CD4-positive, CD25-positive, alpha-beta regulatory T cell (primary cell): ENCODE results near the gene ANKRD1. TPM values are rescaled to one million over a fixed set of nuclear protein-coding genes. Genes with fewer than 3 reads are reported as not detected.

ENCODE experiments used
- ATAC-seq, 2 donors: fragments of 150-1000 bp; cut with Tn5 transposase; one replicate each; pipeline ENCODE4 v1.10.0; 2021; ENCODE audit warnings: low read depth in 2 of 2, moderate number of reproducible peaks in 2 of 2, moderate library complexity in 1 of 2
- DNase-seq, 3 donors: peaks; one replicate each; pipeline versions ENCODE4 v3.0.0 to v3.0.0-alpha.2; 2012 to 2022; ENCODE audit warnings: mixed read lengths in 1 of 3
- H3K27ac ChIP-seq: one replicate; pipeline ENCODE4 v1.7.0; 2013; ENCODE audit warnings: mild to moderate bottlenecking, low read length; ENCODE audit not compliant: insufficient read depth, poor library complexity, severe bottlenecking
- H3K27me3 ChIP-seq: one replicate; pipeline ENCODE4 v1.7.0; 2013; ENCODE audit warnings: low read length; ENCODE audit not compliant: control insufficient read depth, insufficient read depth
- H3K36me3 ChIP-seq: one replicate; pipeline ENCODE4 v1.7.0; 2013; ENCODE audit warnings: mild to moderate bottlenecking, low read length, moderate library complexity; ENCODE audit not compliant: control insufficient read depth, insufficient read depth
- H3K4me1 ChIP-seq: 2 replicates; pipeline ENCODE4 v1.7.0; 2013; ENCODE audit warnings: mild to moderate bottlenecking, low read length; ENCODE audit not compliant: insufficient read depth, control insufficient read depth, poor library complexity, severe bottlenecking
- H3K4me3 ChIP-seq: one replicate; pipeline ENCODE4 v1.7.0; 2013; ENCODE audit warnings: low read depth, mild to moderate bottlenecking, low read length, moderate library complexity
- H3K9me3 ChIP-seq, 2 experiments: 1 replicate in 1 of 2; 2 replicates in 1 of 2; pipeline ENCODE4 v1.7.0; 2013; ENCODE audit warnings: low read length in 2 of 2, mild to moderate bottlenecking in 1 of 2, moderate library complexity in 1 of 2; ENCODE audit not compliant: control insufficient read depth in 2 of 2
- H3K27ac Mint-ChIP-seq, 3 donors: one replicate each; pipeline ENCODE4 v1.8.0; 2020 to 2022; ENCODE audit warnings: mild to moderate bottlenecking in 3 of 3, mixed read lengths in 3 of 3, moderate library complexity in 2 of 3
- H3K27me3 Mint-ChIP-seq: one replicate; pipeline ENCODE4 v1.8.0; 2022; ENCODE audit warnings: mild to moderate bottlenecking, mixed read lengths
- H3K36me3 Mint-ChIP-seq: one replicate; pipeline ENCODE4 v1.8.0; 2020; ENCODE audit warnings: mixed read lengths
- H3K4me1 Mint-ChIP-seq, 4 donors: one replicate each; pipeline ENCODE4 v1.8.0; 2020 to 2022; ENCODE audit warnings: mixed read lengths in 4 of 4, mild to moderate bottlenecking in 1 of 4
- H3K4me3 Mint-ChIP-seq, 4 donors: one replicate each; pipeline ENCODE4 v1.8.0; 2020 to 2022; ENCODE audit warnings: mild to moderate bottlenecking in 4 of 4, mixed read lengths in 4 of 4, moderate library complexity in 3 of 4
- H3K9me3 Mint-ChIP-seq, 7 donors: one replicate each; pipeline ENCODE4 v1.8.0; 2020 to 2022; ENCODE audit warnings: mixed read lengths in 7 of 7, mild to moderate bottlenecking in 3 of 7, moderate library complexity in 2 of 7
- polyA plus RNA-seq, 4 donors: library from polyadenylated mRNA; unstranded; fragments of 300-500 nt; fragmentation: Illumina TruSeq; gene quantifications; one replicate each; pipeline ENCODE4 v1.2.3, GENCODE V29; 2021
- total RNA-seq: library from RNA; stranded (reverse); gene quantifications from one replicate; pipeline ENCODE4 v1.2.3, GENCODE V29; 2022

Gene ANKRD1
- total and polyA plus RNA-seq, 5 donors from 2014 or later: not detected

DNA sequence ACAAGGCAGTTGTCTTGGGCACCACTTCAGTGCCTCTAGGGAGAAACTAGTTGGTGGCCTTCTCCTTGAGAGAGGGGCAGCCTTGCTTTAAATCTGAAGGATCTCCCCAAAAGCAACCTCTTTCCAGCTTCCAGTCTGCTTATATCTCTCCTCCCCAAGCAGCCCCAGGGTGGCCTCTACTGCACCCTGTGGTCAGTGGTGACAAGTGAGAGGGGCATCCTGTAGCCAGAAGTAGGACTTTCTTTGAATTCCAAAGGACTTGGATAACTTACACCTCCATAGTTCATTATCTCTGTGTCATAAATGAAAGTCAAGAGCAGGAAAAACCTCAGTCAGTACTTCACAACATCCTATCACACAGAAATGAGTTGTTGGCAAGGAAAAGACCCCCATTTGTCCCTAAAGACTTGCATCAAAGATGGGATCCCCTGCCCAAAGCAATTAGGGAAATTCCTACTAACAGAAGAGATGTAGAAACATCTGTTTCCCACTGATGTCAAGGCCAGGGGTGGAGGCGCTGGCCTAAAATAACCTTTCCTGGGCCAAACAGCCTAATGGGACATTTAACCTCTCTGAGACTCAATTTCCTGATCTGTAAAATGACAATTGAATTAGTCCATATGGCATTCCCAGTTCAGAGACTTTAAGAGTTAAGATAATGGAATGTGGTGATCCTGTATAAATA is 44.0 kb upstream of the ANKRD1 start:
- Histone ChIP-seq H3K27ac (no peak overlapping the region), H3K36me3 (no peaks in the 10 kb centered on the region), H3K27me3 (no peaks in the 10 kb centered on the region), H3K4me1 (no peaks in the 10 kb centered on the region), H3K9me3 (no peaks in the 10 kb centered on the region), H3K4me3 (no peak overlapping the region)
- Mint-ChIP-seq H3K9me3 (no peaks in the 10 kb centered on the region), H3K36me3 (no peaks in the 10 kb centered on the region), H3K27me3 (peaks cover 10% of the 10 kb centered on the region), H3K27ac (no peak overlapping the region), H3K4me1 (no peaks in the 10 kb centered on the region), H3K4me3 (no peak overlapping the region)
- no peak for ATAC-seq
- DNase-seq: no peak

- ATAC-seq (no peak), DNase-seq (no peak)
- no peaks in the 10 kb centered on the region for H3K9me3 Mint-ChIP-seq
- peaks cover 6% of the 10 kb centered on the region for H3K27me3 Mint-ChIP-seq
- Histone ChIP-seq H3K9me3 (no peaks in the 10 kb centered on the region), H3K27ac (no peak overlapping the region), H3K36me3 (no peaks in the 10 kb centered on the region), H3K27me3 (no peaks in the 10 kb centered on the region), H3K4me3 (no peak overlapping the region), H3K4me1 (no peaks in the 10 kb centered on the region)
- H3K27ac Mint-ChIP-seq: no peak overlapping the region
- no peaks in the 10 kb centered on the region for H3K4me1 Mint-ChIP-seq
- no peaks in the 10 kb centered on the region for H3K36me3 Mint-ChIP-seq
- H3K4me3 Mint-ChIP-seq: no peak overlapping the region
These were observed 42.4 kb upstream of the ANKRD1 start for GRCh38 chr10:90963331-90963730.

DNA sequence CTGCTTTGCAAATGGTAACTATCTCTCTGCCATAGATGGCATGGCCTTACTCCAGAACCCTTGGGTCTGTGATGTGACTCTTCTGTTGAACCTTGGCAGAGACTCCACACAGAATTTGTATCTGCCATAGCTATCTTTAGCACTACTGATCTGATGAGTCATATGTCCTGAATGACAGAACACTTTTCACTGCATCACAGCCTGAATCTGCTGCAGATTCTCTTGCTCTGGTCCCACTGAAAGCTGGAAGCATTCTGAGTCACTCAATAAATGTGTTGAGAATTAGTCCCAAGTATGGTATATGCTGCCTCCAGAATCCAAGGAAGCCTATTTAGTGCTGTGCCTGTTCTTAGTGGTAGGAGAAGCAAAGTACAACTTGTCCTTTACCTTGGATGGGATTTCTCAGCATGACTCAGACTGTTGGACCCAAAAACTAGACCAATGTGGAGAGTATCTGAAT is 39.5 kb upstream of the ANKRD1 start:
- peaks cover 0 to 2% (median 0%) of the 10 kb centered on the region in 7 donors for H3K9me3 Mint-ChIP-seq

DNA sequence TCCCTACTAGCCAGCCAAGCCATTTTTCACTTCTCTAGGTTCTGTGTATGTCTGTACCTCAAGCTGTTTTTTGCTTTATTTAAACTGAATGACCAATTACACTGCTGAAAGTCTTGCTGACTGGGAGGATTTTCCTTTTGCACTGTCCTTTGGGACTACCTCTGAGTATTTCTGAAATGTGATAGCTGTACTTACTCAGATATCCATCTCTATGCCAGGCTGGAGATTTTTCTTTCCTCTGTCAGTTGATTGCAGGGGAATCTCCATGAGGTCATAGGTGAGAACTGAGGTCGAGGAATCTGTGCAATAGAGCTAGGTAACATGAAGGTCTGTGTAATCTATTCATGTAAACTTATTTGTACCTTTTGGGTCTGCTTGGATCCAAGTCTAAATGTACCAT is 38.9 kb upstream of the ANKRD1 start:
- Histone ChIP-seq H3K36me3 (no peaks in the 10 kb centered on the region), H3K27ac (no peak overlapping the region)
- no peaks in the 10 kb centered on the region for H3K36me3 Mint-ChIP-seq

More for the DNA sequence above, 39.5 kb upstream of the ANKRD1 start:
- no peaks in the 10 kb centered on the region for H3K9me3 ChIP-seq
- Mint-ChIP-seq H3K4me3 (no peak overlapping the region), H3K27ac (no peak overlapping the region), H3K27me3 (peaks cover 10% of the 10 kb centered on the region), H3K4me1 (no peaks in the 10 kb centered on the region), H3K36me3 (no peaks in the 10 kb centered on the region)
- no peak for DNase-seq
- no peaks in the 10 kb centered on the region for H3K4me1 ChIP-seq
- no peak overlapping the region for H3K27ac ChIP-seq
- H3K27me3 ChIP-seq: no peaks in the 10 kb centered on the region
- no peak overlapping the region for H3K4me3 ChIP-seq
- H3K36me3 ChIP-seq: no peaks in the 10 kb centered on the region
- no peak for ATAC-seq

DNA sequence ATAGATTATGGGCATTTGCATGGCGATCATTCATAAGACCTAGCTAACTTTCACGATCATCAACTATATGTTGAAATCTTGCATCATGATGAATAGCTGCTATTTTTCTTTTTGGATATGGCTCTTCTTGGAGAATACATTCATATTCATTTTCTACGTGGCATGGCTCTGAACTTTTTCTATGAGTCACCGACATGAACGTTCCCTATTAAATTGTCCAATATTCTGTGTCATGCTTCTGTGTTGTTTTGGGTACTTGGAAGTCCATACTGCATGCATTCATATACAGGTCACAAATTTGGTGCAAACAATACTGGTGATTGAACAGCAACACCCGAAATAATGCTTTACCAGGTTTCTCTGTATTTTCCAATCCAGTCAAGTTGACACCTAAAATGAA is 37.9 kb upstream of the ANKRD1 start:
- no peak overlapping the region for H3K4me3 Mint-ChIP-seq
- no peaks in the 10 kb centered on the region for H3K36me3 Mint-ChIP-seq
- no peak for ATAC-seq
- H3K9me3 Mint-ChIP-seq: peaks cover 0 to 2% (median 0%) of the 10 kb centered on the region in 7 donors
- Histone ChIP-seq H3K4me3 (no peak overlapping the region), H3K27ac (no peak overlapping the region), H3K27me3 (no peaks in the 10 kb centered on the region), H3K36me3 (no peaks in the 10 kb centered on the region), H3K9me3 (no peaks in the 10 kb centered on the region), H3K4me1 (no peaks in the 10 kb centered on the region)
- peaks cover 10% of the 10 kb centered on the region for H3K27me3 Mint-ChIP-seq
- no peak for DNase-seq
- no peak overlapping the region for H3K27ac Mint-ChIP-seq
- no peaks in the 10 kb centered on the region for H3K4me1 Mint-ChIP-seq

More for the DNA sequence above, 38.9 kb upstream of the ANKRD1 start:
- no peak overlapping the region for H3K4me3 ChIP-seq
- H3K27me3 ChIP-seq: no peaks in the 10 kb centered on the region
- Mint-ChIP-seq H3K27ac (peak overlapping the region in 1 of 3 donors; percentile 70), H3K27me3 (peaks cover 10% of the 10 kb centered on the region), H3K4me3 (no peak overlapping the region), H3K4me1 (no peaks in the 10 kb centered on the region), H3K9me3 (peaks cover 0 to 2% (median 0%) of the 10 kb centered on the region in 7 donors)
- no peak for DNase-seq
- no peaks in the 10 kb centered on the region for H3K9me3 ChIP-seq
- no peaks in the 10 kb centered on the region for H3K4me1 ChIP-seq
- ATAC-seq: no peak

DNA sequence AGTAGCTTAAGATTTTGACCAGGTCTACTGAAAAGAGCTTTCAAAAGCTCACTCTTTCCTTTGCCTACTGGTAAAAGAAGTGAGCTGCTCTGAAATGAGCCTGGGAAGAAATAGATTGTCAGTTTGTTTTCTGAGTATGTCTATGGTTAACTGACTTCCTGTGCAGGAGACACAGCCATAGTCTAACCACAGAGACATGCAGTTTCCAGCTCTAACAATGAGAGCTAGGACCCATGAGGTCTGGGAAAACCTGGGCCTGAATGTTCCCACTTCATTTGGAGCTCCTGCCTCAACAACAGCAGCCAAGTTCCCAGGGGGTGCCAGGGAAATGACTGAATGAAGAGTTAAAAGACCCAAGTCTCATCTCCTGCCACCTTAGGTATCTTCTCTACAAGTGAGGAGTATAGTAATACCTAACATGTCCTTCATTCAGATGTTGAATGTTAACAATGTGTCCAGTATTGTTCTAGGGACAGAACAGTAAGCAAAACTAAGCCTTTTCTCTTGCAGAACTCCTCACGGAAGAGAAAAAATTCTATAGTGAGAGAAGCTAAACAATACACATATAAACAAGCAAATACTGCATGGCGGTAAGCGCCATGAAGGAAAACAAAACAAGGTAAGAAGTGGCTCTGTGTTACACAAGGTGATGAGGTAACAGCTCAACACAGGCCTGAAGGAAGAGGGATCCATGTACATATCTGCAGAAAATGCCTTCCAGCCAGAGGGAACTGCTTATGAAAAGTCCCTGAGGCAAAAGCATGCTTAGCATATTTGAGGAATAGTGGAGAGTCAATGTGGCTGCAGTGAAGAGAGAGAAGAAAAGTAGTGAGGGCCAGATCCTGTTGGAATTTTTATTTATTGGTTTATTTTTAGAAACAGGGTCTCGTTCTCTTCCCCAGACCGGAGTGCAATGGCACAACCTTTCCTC is 26.4 kb upstream of the ANKRD1 start:
- Mint-ChIP-seq H3K9me3 (peaks cover 0 to 2% (median 0%) of the 10 kb centered on the region in 7 donors), H3K4me1 (peaks cover 0 to 8% (median 4%) of the 10 kb centered on the region in 4 donors), H3K36me3 (no peaks in the 10 kb centered on the region), H3K4me3 (no peak overlapping the region), H3K27me3 (peaks cover 4% of the 10 kb centered on the region), H3K27ac (peak overlapping the region in 1 of 3 donors; percentile 8)
- DNase-seq: peak in 1 of 3 donors; percentile 48
- no peaks in the 10 kb centered on the region for H3K36me3 ChIP-seq
- H3K4me1 ChIP-seq: no peaks in the 10 kb centered on the region
- H3K4me3 ChIP-seq: no peak overlapping the region
- no peaks in the 10 kb centered on the region for H3K9me3 ChIP-seq
- H3K27me3 ChIP-seq: no peaks in the 10 kb centered on the region
- peak; percentile 45 to 50 for ATAC-seq
- no peak overlapping the region for H3K27ac ChIP-seq

DNA sequence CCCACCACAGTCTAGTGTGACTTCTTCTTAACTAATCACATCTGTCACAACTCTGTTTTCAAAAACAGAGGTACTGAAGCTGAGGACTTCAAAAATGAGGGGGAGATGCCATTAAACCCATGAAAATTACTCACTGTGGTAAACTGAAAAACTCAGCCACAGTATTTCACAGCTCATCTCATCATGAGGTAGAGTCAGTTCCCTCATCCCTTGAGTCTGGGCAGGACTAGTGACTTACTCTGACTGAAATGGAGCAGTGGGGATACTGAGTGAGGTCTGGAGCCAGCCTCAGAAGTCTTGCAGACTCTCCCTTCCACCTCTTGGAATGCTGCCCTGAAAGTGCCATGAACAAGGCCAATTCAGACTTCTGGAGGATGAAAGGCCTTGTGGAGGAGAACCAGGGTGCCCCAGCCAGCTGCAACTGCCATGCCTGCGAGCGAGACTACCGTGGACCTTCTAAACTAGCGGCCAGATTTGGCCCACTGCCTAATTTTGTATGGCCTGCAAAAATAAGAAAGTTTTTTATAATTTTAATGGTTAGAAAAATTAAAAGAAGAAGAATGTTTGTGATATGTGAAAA is 24.7 kb upstream of the ANKRD1 start:
- H3K4me1 Mint-ChIP-seq: peaks cover 0 to 8% (median 4%) of the 10 kb centered on the region in 4 donors
- peaks cover 0 to 1% (median 0%) of the 10 kb centered on the region in 7 donors for H3K9me3 Mint-ChIP-seq
- Histone ChIP-seq H3K4me1 (no peaks in the 10 kb centered on the region), H3K4me3 (no peak overlapping the region), H3K36me3 (no peaks in the 10 kb centered on the region), H3K27ac (no peak overlapping the region), H3K27me3 (no peaks in the 10 kb centered on the region), H3K9me3 (no peaks in the 10 kb centered on the region)
- ATAC-seq (no peak), DNase-seq (no peak)
- H3K27ac Mint-ChIP-seq: no peak overlapping the region
- H3K4me3 Mint-ChIP-seq: no peak overlapping the region
- H3K36me3 Mint-ChIP-seq: no peaks in the 10 kb centered on the region
- H3K27me3 Mint-ChIP-seq: no peaks in the 10 kb centered on the region
